ENCODE results near the gene AHNAK. TPM values are rescaled to one million over a fixed set of nuclear protein-coding genes. Genes with fewer than 3 reads are reported as not detected.
"Not testable (repeated sequence)": the region's sequence is repeated elsewhere in the genome, so short reads cannot be mapped to it uniquely, and the experiment has no call there.

The AHNAK gene
- total RNA-seq, 1 experiment from 2014 or later = 92.3 TPM

- peak; percentile 99 for DNase-seq (ENCODE audit: low read depth)
Measured at GRCh38 chr11:62573592-62574362, 27.2 kb upstream of the AHNAK start, which contains the start of gene EEF1G. TSS of gene EEF1G (minus strand) at chr11:62573891. CDS start at chr11:62573842, 49 bp downstream.

GRCh38 chr11:62573006-62573591, 26.5 kb upstream of the AHNAK start:
- no peak for DNase-seq (ENCODE audit: low read depth)

GRCh38 chr11:62572431-62572830, 25.8 kb upstream of the AHNAK start:
- no peak for DNase-seq (ENCODE audit: low read depth)

- DNase-seq (ENCODE audit: low read depth) = not testable (repeated sequence)
Measured at GRCh38 chr11:62571493-62571892, 24.9 kb upstream of the AHNAK start.

GRCh38 chr11:62570903-62571302, 24.3 kb upstream of the AHNAK start:
- DNase-seq (ENCODE audit: low read depth) = not testable (repeated sequence)

- no peak for DNase-seq (ENCODE audit: low read depth)
Measured at GRCh38 chr11:62569611-62570010, 23.0 kb upstream of the AHNAK start.

GRCh38 chr11:62567018-62567633, 20.5 kb upstream of the AHNAK start:
- DNase-seq (ENCODE audit: low read depth) = no peak

GRCh38 chr11:62566247-62566646, 19.6 kb upstream of the AHNAK start:
- no peak for DNase-seq (ENCODE audit: low read depth)

- no peak for DNase-seq (ENCODE audit: low read depth)
Measured at GRCh38 chr11:62565100-62565802, 18.6 kb upstream of the AHNAK start.

GRCh38 chr11:62561677-62562230, 15.1 kb upstream of the AHNAK start:
- not testable (repeated sequence) for DNase-seq (ENCODE audit: low read depth)

- peak; percentile 94 for DNase-seq (ENCODE audit: low read depth)
Measured at GRCh38 chr11:62560566-62561103, 14.0 kb upstream of the AHNAK start.

GRCh38 chr11:62559626-62560025, 13.0 kb upstream of the AHNAK start:
- DNase-seq (ENCODE audit: low read depth) = not testable (repeated sequence)

GRCh38 chr11:62559204-62559603, 12.6 kb upstream of the AHNAK start:
- DNase-seq (ENCODE audit: low read depth) = no peak

GRCh38 chr11:62558669-62559068, 12.1 kb upstream of the AHNAK start:
- DNase-seq (ENCODE audit: low read depth) = no peak

- no peak for DNase-seq (ENCODE audit: low read depth)
Measured at GRCh38 chr11:62556875-62557631, 10.4 kb upstream of the AHNAK start.

GRCh38 chr11:62556108-62556874, 9.7 kb upstream of the AHNAK start:
- DNase-seq (ENCODE audit: low read depth) = peak; percentile 98

- DNase-seq (ENCODE audit: low read depth) = peak; percentile 49
Measured at GRCh38 chr11:62555464-62556107, 9.0 kb upstream of the AHNAK start.

- DNase-seq (ENCODE audit: low read depth) = no peak
Measured at GRCh38 chr11:62554387-62555167, 8.0 kb upstream of the AHNAK start.
